ENCODE measurements around the gene FABP1.

DNA sequence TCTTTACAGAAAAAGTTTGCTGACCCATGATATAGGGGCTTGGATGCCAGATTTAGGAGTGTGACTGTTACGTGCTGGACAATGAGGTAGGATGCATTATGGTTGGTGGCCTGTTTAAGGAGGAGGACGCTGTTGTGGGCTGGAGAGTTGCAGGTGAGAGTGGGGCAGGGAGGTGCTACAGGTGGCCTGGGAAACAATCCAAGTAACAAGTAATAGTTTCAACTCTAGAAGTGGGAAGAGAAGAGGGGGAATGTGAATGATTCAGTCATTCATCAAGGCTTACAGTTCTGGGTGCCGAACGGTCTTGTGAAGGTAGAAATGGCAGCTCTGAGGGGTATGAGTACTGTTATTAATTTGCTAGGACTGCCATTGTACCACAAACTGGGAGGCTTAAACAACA, 6.2 kb downstream of the FABP1 start:
- TF ChIP-seq KAT7 (CRISPR knock-in tag; IDR thresholded peaks at IDR 0.05; ENCODE audit: borderline replicate concordance) (no peak), POLR2A (conservative IDR thresholded peaks at IDR 0.05) (no peak), SMC3 (conservative IDR thresholded peaks at IDR 0.05; ENCODE audit: insufficient read depth, low read depth, low read length) (no peak), EP400 (IDR thresholded peaks at IDR 0.05) (no peak), ZNF146 (CRISPR knock-in tag; IDR thresholded peaks at IDR 0.05; ENCODE audit: unreplicated experiment) (no peak), PTBP1 (IDR thresholded peaks at IDR 0.05; ENCODE audit: low read depth, low read length) (no peak), STAG1 (CRISPR knock-in tag; IDR thresholded peaks at IDR 0.05; ENCODE audit: borderline replicate concordance) (no peak), EHMT2 (IDR thresholded peaks at IDR 0.05) (no peak), NRF1 (conservative IDR thresholded peaks at IDR 0.05 in 1 of 2, IDR thresholded peaks at IDR 0.05 in 1 of 2) (no peak), SP1 (CRISPR knock-in tag; IDR thresholded peaks at IDR 0.05) (no peak), EP300 (IDR thresholded peaks at IDR 0.05; ENCODE audit: low read length) (no peak), EZH2 (IDR thresholded peaks at IDR 0.05; ENCODE audit: borderline replicate concordance, low read depth, low read length) (no peak)
- TF ChIP-seq, protein P1, sequence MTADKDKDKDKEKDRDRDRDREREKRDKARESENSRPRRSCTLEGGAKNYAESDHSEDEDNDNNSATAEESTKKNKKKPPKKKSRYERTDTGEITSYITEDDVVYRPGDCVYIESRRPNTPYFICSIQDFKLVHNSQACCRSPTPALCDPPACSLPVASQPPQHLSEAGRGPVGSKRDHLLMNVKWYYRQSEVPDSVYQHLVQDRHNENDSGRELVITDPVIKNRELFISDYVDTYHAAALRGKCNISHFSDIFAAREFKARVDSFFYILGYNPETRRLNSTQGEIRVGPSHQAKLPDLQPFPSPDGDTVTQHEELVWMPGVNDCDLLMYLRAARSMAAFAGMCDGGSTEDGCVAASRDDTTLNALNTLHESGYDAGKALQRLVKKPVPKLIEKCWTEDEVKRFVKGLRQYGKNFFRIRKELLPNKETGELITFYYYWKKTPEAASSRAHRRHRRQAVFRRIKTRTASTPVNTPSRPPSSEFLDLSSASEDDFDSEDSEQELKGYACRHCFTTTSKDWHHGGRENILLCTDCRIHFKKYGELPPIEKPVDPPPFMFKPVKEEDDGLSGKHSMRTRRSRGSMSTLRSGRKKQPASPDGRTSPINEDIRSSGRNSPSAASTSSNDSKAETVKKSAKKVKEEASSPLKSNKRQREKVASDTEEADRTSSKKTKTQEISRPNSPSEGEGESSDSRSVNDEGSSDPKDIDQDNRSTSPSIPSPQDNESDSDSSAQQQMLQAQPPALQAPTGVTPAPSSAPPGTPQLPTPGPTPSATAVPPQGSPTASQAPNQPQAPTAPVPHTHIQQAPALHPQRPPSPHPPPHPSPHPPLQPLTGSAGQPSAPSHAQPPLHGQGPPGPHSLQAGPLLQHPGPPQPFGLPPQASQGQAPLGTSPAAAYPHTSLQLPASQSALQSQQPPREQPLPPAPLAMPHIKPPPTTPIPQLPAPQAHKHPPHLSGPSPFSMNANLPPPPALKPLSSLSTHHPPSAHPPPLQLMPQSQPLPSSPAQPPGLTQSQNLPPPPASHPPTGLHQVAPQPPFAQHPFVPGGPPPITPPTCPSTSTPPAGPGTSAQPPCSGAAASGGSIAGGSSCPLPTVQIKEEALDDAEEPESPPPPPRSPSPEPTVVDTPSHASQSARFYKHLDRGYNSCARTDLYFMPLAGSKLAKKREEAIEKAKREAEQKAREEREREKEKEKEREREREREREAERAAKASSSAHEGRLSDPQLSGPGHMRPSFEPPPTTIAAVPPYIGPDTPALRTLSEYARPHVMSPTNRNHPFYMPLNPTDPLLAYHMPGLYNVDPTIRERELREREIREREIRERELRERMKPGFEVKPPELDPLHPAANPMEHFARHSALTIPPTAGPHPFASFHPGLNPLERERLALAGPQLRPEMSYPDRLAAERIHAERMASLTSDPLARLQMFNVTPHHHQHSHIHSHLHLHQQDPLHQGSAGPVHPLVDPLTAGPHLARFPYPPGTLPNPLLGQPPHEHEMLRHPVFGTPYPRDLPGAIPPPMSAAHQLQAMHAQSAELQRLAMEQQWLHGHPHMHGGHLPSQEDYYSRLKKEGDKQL (CRISPR knock-in tag; IDR thresholded peaks at IDR 0.05; ENCODE audit: borderline replicate concordance): no peak
- TF ChIP-seq, protein P2, sequence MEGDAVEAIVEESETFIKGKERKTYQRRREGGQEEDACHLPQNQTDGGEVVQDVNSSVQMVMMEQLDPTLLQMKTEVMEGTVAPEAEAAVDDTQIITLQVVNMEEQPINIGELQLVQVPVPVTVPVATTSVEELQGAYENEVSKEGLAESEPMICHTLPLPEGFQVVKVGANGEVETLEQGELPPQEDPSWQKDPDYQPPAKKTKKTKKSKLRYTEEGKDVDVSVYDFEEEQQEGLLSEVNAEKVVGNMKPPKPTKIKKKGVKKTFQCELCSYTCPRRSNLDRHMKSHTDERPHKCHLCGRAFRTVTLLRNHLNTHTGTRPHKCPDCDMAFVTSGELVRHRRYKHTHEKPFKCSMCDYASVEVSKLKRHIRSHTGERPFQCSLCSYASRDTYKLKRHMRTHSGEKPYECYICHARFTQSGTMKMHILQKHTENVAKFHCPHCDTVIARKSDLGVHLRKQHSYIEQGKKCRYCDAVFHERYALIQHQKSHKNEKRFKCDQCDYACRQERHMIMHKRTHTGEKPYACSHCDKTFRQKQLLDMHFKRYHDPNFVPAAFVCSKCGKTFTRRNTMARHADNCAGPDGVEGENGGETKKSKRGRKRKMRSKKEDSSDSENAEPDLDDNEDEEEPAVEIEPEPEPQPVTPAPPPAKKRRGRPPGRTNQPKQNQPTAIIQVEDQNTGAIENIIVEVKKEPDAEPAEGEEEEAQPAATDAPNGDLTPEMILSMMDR (IDR thresholded peaks at IDR 0.05 in 2 of 3, conservative IDR thresholded peaks at IDR 0.05 in 1 of 3; ENCODE audit: insufficient read depth in 2 of 3, low read depth in 1 of 3, low read length in 3 of 3): no peak

All from K562 (cell line).